Stimulated activated CD4-positive, alpha-beta T cell treated with anti-CD3 and anti-CD28 coated beads, Interleukin-4, amount 100 ng/mL, for 4 hours (primary cell): Measurements from ENCODE around the gene HNRNPCL1.
"Not testable (repeated sequence)": the region's sequence is repeated elsewhere in the genome, so short reads cannot be mapped to it uniquely, and the experiment has no call there.

Experiments
- DNase-seq, 2 experiments: peaks; one replicate each; pipeline ENCODE4 v3.0.0-alpha.2; 2020

Gene HNRNPCL1

GRCh38 chr1:12848620-12849019 lies at the start of gene HNRNPCL1:
Gene HNRNPCL1 (minus strand): TSS chr1:12848720. CDS start chr1:12848289, 431 bp downstream.
- not testable (repeated sequence) for DNase-seq

GRCh38 chr1:12898170-12898569 lies 49.6 kb upstream of the HNRNPCL1 start, which contains the start of gene PRAMEF10:
Gene PRAMEF10 (minus strand): TSS chr1:12898270. CDS start chr1:12895847, 2,423 bp downstream.
- DNase-seq = not testable (repeated sequence)

GRCh38 chr1:12886101-12886500 lies 37.6 kb upstream of the HNRNPCL1 start, which contains the start of gene PRAMEF4:
Gene PRAMEF4 (minus strand): TSS chr1:12886201. CDS start chr1:12883394, 2,807 bp downstream.
- not testable (repeated sequence) for DNase-seq

GRCh38 chr1:12878453-12878852 lies 29.9 kb upstream of the HNRNPCL1 start:
- DNase-seq = not testable (repeated sequence)

GRCh38 chr1:12863131-12863880 lies 14.8 kb upstream of the HNRNPCL1 start:
- not testable (repeated sequence) for DNase-seq

GRCh38 chr1:12856786-12857185 lies 8.3 kb upstream of the HNRNPCL1 start, which contains the start of gene PRAMEF2:
Gene PRAMEF2 (plus strand): TSS chr1:12857086. CDS start chr1:12859010, 1,924 bp downstream.
- DNase-seq = not testable (repeated sequence)

- DNase-seq = no peak
Measured at GRCh38 chr1:12851779-12852178, 3.3 kb upstream of the HNRNPCL1 start.

- not testable (repeated sequence) for DNase-seq
Measured at GRCh38 chr1:12833251-12833650, 15.3 kb downstream of the HNRNPCL1 start.

GRCh38 chr1:12831310-12831709 lies 17.2 kb downstream of the HNRNPCL1 start, which contains the start of gene PRAMEF11:
Gene PRAMEF11 (minus strand): TSS chr1:12831410. CDS start chr1:12828789, 2,621 bp downstream.
- DNase-seq = not testable (repeated sequence)

GRCh38 chr1:12819061-12819460 lies 29.5 kb downstream of the HNRNPCL1 start:
- not testable (repeated sequence) for DNase-seq

GRCh38 chr1:12811409-12811784 lies 37.1 kb downstream of the HNRNPCL1 start:
- DNase-seq = no peak

GRCh38 chr1:12810691-12811408 lies 37.7 kb downstream of the HNRNPCL1 start:
- no peak for DNase-seq

GRCh38 chr1:12809933-12810332 lies 38.6 kb downstream of the HNRNPCL1 start:
- no peak for DNase-seq

- no peak for DNase-seq
Measured at GRCh38 chr1:12799730-12800129, 48.8 kb downstream of the HNRNPCL1 start.

- no peak for DNase-seq
Measured at GRCh38 chr1:12798911-12799310, 49.6 kb downstream of the HNRNPCL1 start.
